T-helper 1 cell treated with Interleukin-12 subunit alpha and Interleukin-12 subunit beta and Interleukin-4 antibody, amounts not matched to agents 30 μg/mL and 1 μg/mL, for 36 hours (primary cell): ENCODE data around the gene GNAI3.

ENCODE experiments used
- H3K27ac Mint-ChIP-seq: one replicate; pipeline ENCODE4 v1.8.0; 2021; ENCODE audit warnings: mild to moderate bottlenecking, mixed read lengths
- H3K27me3 Mint-ChIP-seq: one replicate; pipeline ENCODE4 v1.8.0; 2021; ENCODE audit warnings: low read depth, mixed read lengths
- H3K36me3 Mint-ChIP-seq: one replicate; pipeline ENCODE4 v1.8.0; 2021; ENCODE audit warnings: low read depth, mixed read lengths
- H3K4me1 Mint-ChIP-seq: one replicate; pipeline ENCODE4 v1.8.0; 2021; ENCODE audit warnings: low read depth, mixed read lengths
- H3K4me3 Mint-ChIP-seq: one replicate; pipeline ENCODE4 v1.8.0; 2021; ENCODE audit warnings: mild to moderate bottlenecking, moderate library complexity, mixed read lengths
- H3K9me3 Mint-ChIP-seq: one replicate; pipeline ENCODE4 v1.8.0; 2021; ENCODE audit warnings: mixed read lengths

GNAI3 gene

GRCh38 chr1:109514846-109515245, 33.6 kb upstream of the GNAI3 start:
- peaks cover 9% of the 10 kb centered on the region for H3K4me1 Mint-ChIP-seq
- peaks cover 2% of the 10 kb centered on the region for H3K36me3 Mint-ChIP-seq
- H3K27ac Mint-ChIP-seq = no peak overlapping the region
- H3K9me3 Mint-ChIP-seq = no peaks in the 10 kb centered on the region
- H3K27me3 Mint-ChIP-seq = peaks cover 39% of the 10 kb centered on the region
- H3K4me3 Mint-ChIP-seq = no peak overlapping the region

GRCh38 chr1:109516872-109517271, 31.5 kb upstream of the GNAI3 start:
- H3K4me3 Mint-ChIP-seq = no peak overlapping the region
- H3K27ac Mint-ChIP-seq = no peak overlapping the region
- peaks cover 31% of the 10 kb centered on the region for H3K27me3 Mint-ChIP-seq
- peaks cover 2% of the 10 kb centered on the region for H3K4me1 Mint-ChIP-seq
- no peaks in the 10 kb centered on the region for H3K9me3 Mint-ChIP-seq
- H3K36me3 Mint-ChIP-seq = no peaks in the 10 kb centered on the region

- Mint-ChIP-seq H3K27me3 (peaks cover 35% of the 10 kb centered on the region), H3K9me3 (no peaks in the 10 kb centered on the region), H3K27ac (no peak overlapping the region), H3K4me1 (no peaks in the 10 kb centered on the region), H3K36me3 (no peaks in the 10 kb centered on the region), H3K4me3 (no peak overlapping the region)
Observed at GRCh38 chr1:109517337-109517736, 31.1 kb upstream of the GNAI3 start.

- no peak overlapping the region for H3K27ac Mint-ChIP-seq
- no peaks in the 10 kb centered on the region for H3K4me1 Mint-ChIP-seq
- H3K4me3 Mint-ChIP-seq = no peak overlapping the region
- H3K9me3 Mint-ChIP-seq = no peaks in the 10 kb centered on the region
- peaks cover 33% of the 10 kb centered on the region for H3K27me3 Mint-ChIP-seq
- no peaks in the 10 kb centered on the region for H3K36me3 Mint-ChIP-seq
Observed at GRCh38 chr1:109521002-109521951, 27.1 kb upstream of the GNAI3 start.

- Mint-ChIP-seq H3K4me1 (no peaks in the 10 kb centered on the region), H3K27ac (no peak overlapping the region)
Observed at GRCh38 chr1:109522026-109522425, 26.4 kb upstream of the GNAI3 start.

GRCh38 chr1:109523706-109524105, 24.7 kb upstream of the GNAI3 start:
- Mint-ChIP-seq H3K4me1 (no peaks in the 10 kb centered on the region), H3K27me3 (peaks cover 35% of the 10 kb centered on the region), H3K36me3 (no peaks in the 10 kb centered on the region), H3K9me3 (no peaks in the 10 kb centered on the region), H3K4me3 (no peak overlapping the region), H3K27ac (no peak overlapping the region)

More at GRCh38 chr1:109522026-109522425, 26.4 kb upstream of the GNAI3 start:
- Mint-ChIP-seq H3K4me3 (no peak overlapping the region), H3K36me3 (no peaks in the 10 kb centered on the region), H3K9me3 (no peaks in the 10 kb centered on the region), H3K27me3 (peaks cover 34% of the 10 kb centered on the region)

GRCh38 chr1:109527098-109527811, 21.2 kb upstream of the GNAI3 start:
- no peak overlapping the region for H3K27ac Mint-ChIP-seq
- no peak overlapping the region for H3K4me3 Mint-ChIP-seq

GRCh38 chr1:109527846-109528695, 20.3 kb upstream of the GNAI3 start:
- H3K4me3 Mint-ChIP-seq = no peak overlapping the region
- peaks cover 20% of the 10 kb centered on the region for H3K4me1 Mint-ChIP-seq
- no peak overlapping the region for H3K27ac Mint-ChIP-seq
- peaks cover 16% of the 10 kb centered on the region for H3K27me3 Mint-ChIP-seq
- no peaks in the 10 kb centered on the region for H3K9me3 Mint-ChIP-seq
- no peaks in the 10 kb centered on the region for H3K36me3 Mint-ChIP-seq

More at GRCh38 chr1:109527098-109527811, 21.2 kb upstream of the GNAI3 start:
- H3K9me3 Mint-ChIP-seq = no peaks in the 10 kb centered on the region
- H3K4me1 Mint-ChIP-seq = peaks cover 14% of the 10 kb centered on the region
- peaks cover 21% of the 10 kb centered on the region for H3K27me3 Mint-ChIP-seq
- no peaks in the 10 kb centered on the region for H3K36me3 Mint-ChIP-seq

GRCh38 chr1:109528712-109529111, 19.7 kb upstream of the GNAI3 start:
- peaks cover 20% of the 10 kb centered on the region for H3K4me1 Mint-ChIP-seq
- no peaks in the 10 kb centered on the region for H3K36me3 Mint-ChIP-seq
- no peaks in the 10 kb centered on the region for H3K9me3 Mint-ChIP-seq
- H3K27me3 Mint-ChIP-seq = peaks cover 16% of the 10 kb centered on the region
- H3K27ac Mint-ChIP-seq = peak overlapping the region; percentile 39
- no peak overlapping the region for H3K4me3 Mint-ChIP-seq

GRCh38 chr1:109529881-109530456, 18.4 kb upstream of the GNAI3 start:
- Mint-ChIP-seq H3K36me3 (no peaks in the 10 kb centered on the region), H3K27me3 (peaks cover 11% of the 10 kb centered on the region), H3K27ac (no peak overlapping the region), H3K9me3 (no peaks in the 10 kb centered on the region), H3K4me3 (no peak overlapping the region), H3K4me1 (peaks cover 20% of the 10 kb centered on the region)

- Mint-ChIP-seq H3K27me3 (peaks cover 11% of the 10 kb centered on the region), H3K36me3 (no peaks in the 10 kb centered on the region), H3K4me1 (peaks cover 20% of the 10 kb centered on the region), H3K27ac (no peak overlapping the region), H3K9me3 (no peaks in the 10 kb centered on the region), H3K4me3 (peak overlapping the region; percentile 13)
Observed at GRCh38 chr1:109530457-109531087, 17.8 kb upstream of the GNAI3 start.

- Mint-ChIP-seq H3K9me3 (no peaks in the 10 kb centered on the region), H3K36me3 (no peaks in the 10 kb centered on the region), H3K4me1 (peaks cover 20% of the 10 kb centered on the region), H3K27me3 (peaks cover 7% of the 10 kb centered on the region), H3K4me3 (peak overlapping the region; percentile 13), H3K27ac (peak overlapping the region; percentile 62)
Observed at GRCh38 chr1:109531380-109531779, 17.0 kb upstream of the GNAI3 start.

GRCh38 chr1:109531826-109532364, 16.5 kb upstream of the GNAI3 start:
- Mint-ChIP-seq H3K4me1 (peaks cover 20% of the 10 kb centered on the region), H3K36me3 (no peaks in the 10 kb centered on the region), H3K4me3 (no peak overlapping the region), H3K27ac (peak overlapping the region; percentile 86), H3K27me3 (peaks cover 2% of the 10 kb centered on the region), H3K9me3 (no peaks in the 10 kb centered on the region)
